Measurements from ENCODE around the gene MAP1LC3C.
A peak's percentile ranks its signal among the peaks of the same experiment; 100 is the strongest.

Gene MAP1LC3C

DNA sequence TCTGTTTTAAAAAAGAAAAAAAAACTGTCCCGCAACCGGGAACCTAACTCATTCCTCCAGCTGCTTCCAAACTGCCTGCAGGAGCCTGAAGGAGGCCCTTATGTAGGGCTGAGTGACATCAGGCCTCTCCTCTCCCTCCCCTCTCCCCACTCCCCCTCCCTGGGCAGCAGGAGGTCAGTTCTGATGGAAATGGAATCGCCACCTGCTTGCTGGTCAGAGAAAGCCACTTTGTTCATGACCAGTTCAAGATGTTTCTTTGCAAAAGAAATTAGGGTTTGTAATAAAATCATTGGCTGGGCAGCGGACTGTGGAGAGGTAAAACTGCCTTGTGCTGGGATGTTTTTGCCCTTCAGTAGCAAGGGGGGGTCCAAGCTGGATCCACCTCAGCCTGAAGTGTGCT lies at the start of gene MAP1LC3C:
Gene MAP1LC3C (minus strand): TSS at position 73 of the 400 bp plus-strand sequence. CDS start 90 bp downstream, outside the sequence.
- no peak for DNase-seq (ENCODE audit: extremely low read depth, low read depth)
- TF ChIP-seq CTCF (IDR thresholded peaks at IDR 0.05; ENCODE audit: low read depth, low read length, missing control alignments), result no peak
- H3K4me3 ChIP-seq (replicated peaks; ENCODE audit: low read depth, low read length), result peak within 1 kb of the TSS; percentile 8; the same call in 1 of the 2 replicates

DNA sequence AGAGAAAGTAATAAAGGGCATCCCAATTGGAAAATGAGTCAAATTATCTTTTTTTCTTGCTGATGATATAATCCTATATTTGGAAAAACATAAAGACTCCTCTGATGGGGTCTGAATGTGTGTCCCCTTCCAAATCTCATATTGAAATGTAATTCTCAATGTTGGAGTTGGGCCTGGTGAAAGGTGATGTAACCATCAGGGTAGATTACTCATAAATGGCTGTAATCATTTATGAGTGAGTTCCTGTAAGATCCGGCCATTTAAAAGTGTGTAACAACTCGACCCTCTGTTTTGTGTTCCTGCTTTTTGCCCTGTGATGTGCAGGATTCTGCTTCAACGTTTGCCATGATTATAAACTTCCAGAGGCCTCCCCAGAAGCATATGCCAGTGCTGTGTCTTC lies 44.3 kb upstream of the MAP1LC3C start:
- no peak overlapping the region for H3K4me3 ChIP-seq (replicated peaks; ENCODE audit: low read depth, low read length)

GRCh38 chr1:242034392-242034791 lies 35.5 kb upstream of the MAP1LC3C start:
- no peak for TF ChIP-seq CTCF (IDR thresholded peaks at IDR 0.05; ENCODE audit: low read depth, low read length, missing control alignments)
- H3K4me3 ChIP-seq (replicated peaks; ENCODE audit: low read depth, low read length), result no peak overlapping the region
- no peak for DNase-seq (ENCODE audit: extremely low read depth, low read depth)

More for the DNA sequence above, 44.3 kb upstream of the MAP1LC3C start:
- DNase-seq (ENCODE audit: extremely low read depth, low read depth), result no peak
- TF ChIP-seq CTCF (IDR thresholded peaks at IDR 0.05; ENCODE audit: low read depth, low read length, missing control alignments), result no peak

- no peak for DNase-seq (ENCODE audit: extremely low read depth, low read depth)
- no peak overlapping the region for H3K4me3 ChIP-seq (replicated peaks; ENCODE audit: low read depth, low read length)
- no peak for TF ChIP-seq CTCF (IDR thresholded peaks at IDR 0.05; ENCODE audit: low read depth, low read length, missing control alignments)
Measured at GRCh38 chr1:242033447-242033846, 34.5 kb upstream of the MAP1LC3C start.

GRCh38 chr1:242030071-242030470 lies 31.2 kb upstream of the MAP1LC3C start:
- TF ChIP-seq CTCF (IDR thresholded peaks at IDR 0.05; ENCODE audit: low read depth, low read length, missing control alignments), result no peak
- DNase-seq (ENCODE audit: extremely low read depth, low read depth), result no peak
- no peak overlapping the region for H3K4me3 ChIP-seq (replicated peaks; ENCODE audit: low read depth, low read length)

DNA sequence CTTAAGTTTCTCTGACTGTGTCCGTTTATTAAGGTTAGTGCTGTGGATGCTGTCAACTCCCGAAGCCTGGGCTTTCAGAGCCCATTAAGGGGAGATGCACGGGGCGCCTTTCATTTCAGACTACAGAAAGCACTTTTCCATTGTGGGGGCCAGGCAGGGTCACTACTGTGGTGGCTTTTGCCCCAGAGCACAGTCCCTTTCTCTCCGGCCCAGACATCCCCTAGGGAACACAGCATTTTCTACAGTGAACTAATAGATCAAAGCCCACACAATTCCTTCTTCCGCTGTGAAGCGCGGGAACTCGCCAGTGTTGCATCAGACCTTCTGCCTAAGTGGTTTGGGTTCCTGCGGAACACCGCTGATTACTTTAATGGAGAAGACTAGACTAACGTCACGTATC lies 26.8 kb upstream of the MAP1LC3C start:
- no peak for TF ChIP-seq CTCF (IDR thresholded peaks at IDR 0.05; ENCODE audit: low read depth, low read length, missing control alignments)
- H3K4me3 ChIP-seq (replicated peaks; ENCODE audit: low read depth, low read length), result no peak overlapping the region
- no peak for DNase-seq (ENCODE audit: extremely low read depth, low read depth)

- no peak for DNase-seq (ENCODE audit: extremely low read depth, low read depth)
- TF ChIP-seq CTCF (IDR thresholded peaks at IDR 0.05; ENCODE audit: low read depth, low read length, missing control alignments), result no peak
- H3K4me3 ChIP-seq (replicated peaks; ENCODE audit: low read depth, low read length), result no peak overlapping the region
Measured at GRCh38 chr1:242023805-242024204, 24.9 kb upstream of the MAP1LC3C start.
